Measurements from ENCODE around the gene KDM4F.

KDM4F gene

DNA sequence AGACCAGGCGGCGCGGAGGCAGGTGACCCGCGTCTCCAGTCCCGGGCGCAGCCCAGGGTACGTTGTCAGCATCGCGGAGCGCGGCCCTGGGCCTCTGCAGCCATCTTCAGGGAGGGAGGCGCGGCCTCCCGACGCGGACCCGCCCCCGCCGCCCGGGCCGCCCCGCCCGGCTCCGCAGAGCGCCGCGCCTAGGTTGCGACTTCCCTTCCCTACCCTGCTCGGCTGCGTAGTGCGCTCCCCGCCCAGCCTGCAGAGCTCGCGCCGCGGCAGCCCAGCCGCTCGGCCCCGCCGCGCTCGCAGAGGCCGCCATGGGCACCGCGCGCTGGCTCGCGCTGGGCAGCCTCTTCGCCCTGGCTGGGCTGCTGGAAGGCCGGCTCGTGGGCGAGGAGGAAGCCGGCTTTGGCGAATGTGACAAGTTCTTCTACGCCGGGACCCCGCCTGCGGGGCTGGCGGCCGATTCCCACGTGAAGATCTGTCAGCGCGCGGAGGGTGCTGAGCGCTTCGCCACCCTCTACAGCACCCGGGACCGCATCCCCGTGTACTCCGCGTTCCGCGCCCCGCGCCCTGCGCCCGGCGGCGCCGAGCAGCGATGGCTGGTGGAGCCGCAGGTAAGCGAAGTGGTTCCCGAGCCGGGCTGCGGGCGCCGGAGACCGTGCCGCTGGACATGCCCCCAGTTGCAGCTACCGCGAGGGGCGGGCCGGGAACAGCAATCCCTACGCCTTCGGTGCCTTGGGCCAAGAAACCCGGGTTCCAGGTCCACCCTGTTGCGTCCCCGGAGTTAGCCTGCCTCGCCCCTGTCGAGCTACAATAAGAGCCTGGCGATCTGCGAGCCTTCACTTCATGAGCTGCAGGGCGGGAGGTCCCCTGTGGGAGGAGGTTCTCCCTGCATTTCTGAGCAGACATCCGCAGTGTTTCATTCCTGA is 40.7 kb downstream of the KDM4F start, which contains the start of gene ENDOD1:
Gene ENDOD1, plus strand, starts transcription at position 227 of the 923 bp plus-strand sequence. Its CDS starts 82 bp downstream, at position 309.
- in situ Hi-C loops (cut with MboI; ENCODE audit: low sequenced_read_pairs), result no loop called here

GRCh38 chr11:95091663-95092180 is 42.5 kb downstream of the KDM4F start:
- in situ Hi-C loops (cut with MboI; ENCODE audit: low sequenced_read_pairs), result no loop called here

DNA sequence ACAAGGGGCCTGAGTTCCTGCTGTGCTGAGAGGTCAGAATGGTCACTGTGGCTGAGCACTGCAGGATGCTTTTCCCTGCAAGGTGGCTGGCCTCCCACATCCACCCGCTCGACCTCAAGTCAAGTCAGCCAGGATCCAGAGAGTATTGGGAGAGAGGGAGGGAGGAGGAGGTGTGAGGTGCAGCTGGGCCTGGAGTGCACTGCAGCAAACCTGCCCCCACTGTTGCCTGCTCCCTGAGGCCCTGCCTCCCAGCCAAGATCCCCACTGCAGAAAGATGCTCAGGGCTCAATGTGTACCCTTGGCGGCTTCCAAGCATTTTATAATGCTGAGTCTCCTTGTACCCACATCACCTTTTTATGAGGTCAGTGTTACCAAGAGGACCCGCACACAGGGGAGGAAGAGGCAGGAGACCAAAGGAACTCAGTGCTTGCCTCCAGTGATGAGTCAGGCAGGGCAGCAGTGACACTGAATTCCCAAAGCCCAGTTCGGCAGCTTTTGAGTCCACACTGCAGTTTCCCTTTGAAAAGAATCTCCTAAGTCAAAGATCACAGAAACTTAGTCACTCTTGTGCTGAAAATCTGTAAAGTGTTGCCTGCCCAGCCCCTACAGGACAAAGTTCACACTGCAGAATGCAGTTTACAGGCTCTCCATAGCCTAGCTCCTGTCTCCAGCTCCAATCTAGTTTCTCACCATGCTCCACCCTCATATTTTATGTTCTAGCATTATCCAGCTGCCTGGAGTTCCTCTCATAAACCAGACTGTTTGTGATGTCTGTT is 43.5 kb downstream of the KDM4F start:
- in situ Hi-C loops (cut with MboI; ENCODE audit: low sequenced_read_pairs), result no loop called here

DNA sequence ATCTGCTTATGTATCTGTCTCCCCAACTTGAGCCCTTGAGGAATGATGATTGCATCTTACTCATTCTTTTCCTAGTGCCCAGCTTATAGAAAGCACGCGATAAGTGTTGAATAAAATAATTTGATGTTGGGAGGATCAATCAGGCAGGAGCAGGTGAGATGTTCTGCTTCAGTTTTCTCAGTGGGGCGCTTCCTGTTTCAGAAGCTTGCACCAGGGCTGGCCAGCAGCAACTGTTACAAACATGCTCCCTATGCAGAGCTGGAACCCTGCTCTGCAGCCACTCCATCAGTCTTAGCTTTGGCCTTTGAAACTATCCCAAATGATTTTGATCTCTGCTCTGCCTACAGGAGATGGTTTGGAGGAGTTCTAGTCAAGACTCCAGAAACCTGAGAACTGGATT is 44.3 kb downstream of the KDM4F start:
- in situ Hi-C loops (cut with MboI; ENCODE audit: low sequenced_read_pairs), result no loop called here

DNA sequence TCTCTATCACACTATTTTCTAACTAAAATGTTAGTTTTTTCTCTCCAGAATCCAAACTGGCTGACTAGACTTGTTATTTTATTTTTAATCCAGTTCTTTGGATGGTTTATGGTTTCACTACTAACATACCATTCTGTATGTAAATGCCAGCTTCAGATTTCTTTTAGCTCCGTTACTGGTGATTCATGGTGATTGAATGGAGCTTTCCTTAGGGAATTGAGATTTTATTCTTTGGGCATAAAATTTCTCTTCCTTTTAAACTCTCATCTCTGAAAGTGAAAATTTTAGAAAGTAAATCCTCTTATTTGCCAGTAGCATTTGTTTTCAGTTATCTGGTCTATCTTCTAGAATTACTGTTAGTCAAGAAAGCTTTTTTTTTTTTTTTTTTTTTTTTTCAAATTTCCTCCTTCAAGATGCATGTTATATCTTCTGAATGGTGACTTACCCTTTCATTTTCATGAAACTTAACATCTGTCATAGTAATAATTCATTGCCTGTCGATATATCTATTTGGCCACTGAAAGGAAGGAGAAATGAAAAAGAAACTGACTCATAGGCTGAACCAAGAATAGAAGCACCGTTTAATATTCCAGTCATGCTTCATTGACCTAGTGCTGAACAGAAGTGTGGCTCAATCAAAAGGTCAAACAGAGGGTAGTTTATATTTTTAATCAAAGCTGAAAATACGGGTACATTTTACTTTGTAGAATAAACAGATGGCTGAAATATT is 46.8 kb downstream of the KDM4F start:
- in situ Hi-C loops (cut with MboI; ENCODE audit: low sequenced_read_pairs), result no loop called here

DNA sequence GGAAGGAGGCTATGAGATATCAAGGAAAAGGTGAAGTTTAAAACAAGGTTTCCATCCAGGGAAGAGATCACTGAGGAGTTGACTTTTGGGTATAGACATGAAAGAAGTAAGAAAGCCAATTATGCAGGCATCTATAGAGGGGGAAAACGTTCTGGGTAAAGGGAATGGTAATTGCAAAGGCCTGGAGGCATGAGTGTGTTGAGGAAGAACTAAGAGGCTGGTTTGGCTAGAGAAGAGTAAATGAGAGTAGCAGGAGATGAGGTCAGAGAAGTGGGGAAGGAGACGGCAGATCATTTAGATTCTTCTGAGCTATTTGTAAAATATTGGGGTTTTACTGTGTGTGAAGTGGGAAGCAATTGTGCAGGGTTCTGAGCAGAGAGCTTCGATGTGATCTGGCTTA is 48.0 kb downstream of the KDM4F start:
- in situ Hi-C loops (cut with MboI; ENCODE audit: low sequenced_read_pairs), result no loop called here

- in situ Hi-C loops (cut with MboI; ENCODE audit: low sequenced_read_pairs), result no loop called here
Measured at GRCh38 chr11:95098826-95099225, 49.6 kb downstream of the KDM4F start.

DNA sequence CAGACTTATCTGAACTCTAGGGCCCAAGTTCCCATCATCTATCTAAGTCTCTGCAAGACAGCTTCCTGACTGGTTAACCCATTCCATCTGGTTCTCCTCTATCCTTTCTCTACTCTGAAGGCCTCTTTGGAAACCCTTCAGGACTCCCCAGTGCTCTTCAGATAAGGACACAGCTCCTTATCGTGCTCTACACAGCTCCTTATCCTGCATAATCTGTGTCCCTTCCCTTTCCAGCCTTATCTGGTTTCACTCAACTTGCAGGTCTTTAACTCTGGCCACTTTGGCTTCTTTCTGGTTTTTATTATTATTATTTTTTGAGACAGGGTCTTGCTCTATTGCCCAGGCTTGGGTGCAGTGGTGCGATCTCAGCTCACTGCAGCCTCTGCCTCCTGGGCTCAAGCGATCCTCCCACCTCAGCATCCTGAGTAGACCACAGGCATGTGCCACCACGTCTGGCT is 51.0 kb downstream of the KDM4F start:
- in situ Hi-C loops (cut with MboI; ENCODE audit: low sequenced_read_pairs), result no loop called here
